Colonic mucosa (tissue), 4 donors: ENCODE measurements around the gene NRG3. TPM values are rescaled to one million over a fixed set of nuclear protein-coding genes. Genes with fewer than 3 reads are reported as not detected.

Experiments used
- DNase-seq: peaks from one replicate; pipeline ENCODE4 v3.0.0-alpha.2; 2020
- H3K27ac ChIP-seq: fragments of 200-600 bp; one replicate; pipeline ENCODE4 v1.8.0; 2021
- H3K27me3 ChIP-seq: fragments of 200-600 bp; one replicate; pipeline ENCODE4 v1.8.0; 2021
- H3K36me3 ChIP-seq: fragments of 200-600 bp; one replicate; pipeline ENCODE4 v1.8.0; 2021
- H3K4me1 ChIP-seq: fragments of 200-600 bp; one replicate; pipeline ENCODE4 v1.8.0; 2021; ENCODE audit warnings: mild to moderate bottlenecking
- H3K4me3 ChIP-seq: fragments of 200-600 bp; one replicate; pipeline ENCODE4 v1.8.0; 2021
- H3K9ac ChIP-seq, 2 donors: one replicate each; pipeline ENCODE4 v1.7.0; 2013; ENCODE audit warnings: control low read depth in 2 of 2, low read depth in 2 of 2, low read length in 2 of 2
- H3K9me3 ChIP-seq: fragments of 200-600 bp; one replicate; pipeline ENCODE4 v1.8.0; 2021
- CTCF ChIP-seq: fragments of 200-600 bp; IDR thresholded peaks from one replicate; pipeline ENCODE4 v1.8.0; 2022; ENCODE audit warnings: antibody characterized with exemption, mild to moderate bottlenecking
- intact Hi-C: fragments of 100-400 bp; cut with DNase I; formaldehyde crosslinking; loops from one replicate; pipeline ENCODE4 v1.14.1; 2022
- total RNA-seq, 2 donors: library from RNA; stranded (reverse); fragmentation: NEBNext Ultra II Directional in 1 of 2; extraction: Animal tissue kit (Norgen Biotek cat#: 25700) in 1 of 2; gene quantifications; one replicate each; pipeline ENCODE4 v1.2.1, GENCODE V29; 2021
- donor health status: healthy.
- donor health status: DM: no; HTN: no; CAD: no.
- donor health status: DM: no; HTN: no; CAD: no.

NRG3 gene
- total RNA-seq, 2 donors from 2014 or later, result 0.24 TPM; not detected in 1

DNA sequence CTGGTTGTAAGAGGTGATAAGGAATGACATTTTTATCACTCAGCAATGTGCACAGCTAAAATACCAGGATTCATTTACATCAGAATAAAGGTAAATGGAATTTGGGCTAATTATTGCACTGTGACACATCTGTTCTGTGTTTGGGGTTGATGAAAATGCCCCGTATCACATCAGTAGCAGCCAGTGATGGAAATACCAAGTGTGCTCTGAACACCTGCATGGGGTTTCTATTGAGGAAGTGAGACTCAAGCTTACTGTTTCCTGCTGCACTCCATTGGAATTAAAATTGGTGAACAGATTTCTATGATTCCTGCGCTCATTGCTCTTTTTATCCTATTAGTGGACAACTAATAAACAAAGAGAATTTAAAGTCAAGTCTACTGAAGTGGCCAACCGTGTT, 296.9 kb downstream of the NRG3 start:
- DNase-seq, result no peak
- no peaks in the 10 kb centered on the region for H3K4me1 ChIP-seq
- TF ChIP-seq CTCF, result no peak
- H3K9me3 ChIP-seq, result no peaks in the 10 kb centered on the region
- H3K4me3 ChIP-seq, result no peak overlapping the region
- H3K27me3 ChIP-seq, result no peaks in the 10 kb centered on the region
- H3K9ac ChIP-seq, result no peak overlapping the region
- no peaks in the 10 kb centered on the region for H3K36me3 ChIP-seq
- intact Hi-C loops, result no loop called here
- no peak overlapping the region for H3K27ac ChIP-seq

- H3K27ac ChIP-seq, result no peak overlapping the region
- H3K27me3 ChIP-seq, result no peaks in the 10 kb centered on the region
- H3K9me3 ChIP-seq, result no peaks in the 10 kb centered on the region
- TF ChIP-seq CTCF, result no peak
- no peak overlapping the region for H3K4me3 ChIP-seq
- intact Hi-C loops, result no loop called here
- no peak overlapping the region for H3K9ac ChIP-seq
- H3K36me3 ChIP-seq, result no peaks in the 10 kb centered on the region
- H3K4me1 ChIP-seq, result no peaks in the 10 kb centered on the region
- DNase-seq, result no peak
Measured at GRCh38 chr10:82176587-82176986, 301.6 kb downstream of the NRG3 start.

DNA sequence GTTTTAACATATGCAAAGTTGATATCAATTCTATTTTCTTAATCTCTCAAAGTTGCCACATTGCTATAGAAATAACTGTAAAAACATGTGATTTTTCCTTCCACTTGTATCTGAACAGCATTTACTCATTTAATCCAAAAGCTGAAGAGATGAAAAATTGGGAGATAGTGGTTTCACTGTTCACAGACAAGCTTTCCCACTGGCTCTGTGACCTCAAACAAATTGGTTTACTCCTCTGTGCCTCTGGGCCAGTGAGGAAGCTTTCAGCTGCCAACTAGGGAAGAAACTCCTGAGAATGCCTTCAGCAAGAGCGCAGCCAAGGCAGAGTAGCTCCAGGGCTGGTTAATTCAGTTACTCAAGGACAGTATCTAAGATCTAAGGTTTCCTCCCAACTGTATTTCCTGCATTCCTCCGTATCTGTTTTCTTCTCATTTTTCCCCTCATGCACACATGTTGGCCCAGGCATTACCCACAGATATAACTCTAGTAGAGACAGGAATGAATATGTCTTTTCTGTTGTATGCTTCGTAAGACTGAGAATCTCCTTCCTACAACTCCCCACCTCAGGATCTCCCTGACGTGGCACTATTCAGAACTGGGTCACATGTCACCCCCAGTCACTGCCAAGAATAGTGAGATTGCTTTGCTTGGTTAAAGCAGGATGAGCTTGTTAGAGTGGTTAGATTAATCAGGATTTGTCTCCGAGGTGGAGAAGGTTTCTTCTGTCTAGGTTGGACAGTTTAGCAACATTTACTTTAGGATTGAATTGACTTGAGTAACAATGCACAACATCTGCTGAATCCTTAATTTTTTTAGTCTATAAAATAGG, 315.7 kb downstream of the NRG3 start:
- no peaks in the 10 kb centered on the region for H3K4me1 ChIP-seq
- no peaks in the 10 kb centered on the region for H3K27me3 ChIP-seq
- H3K9ac ChIP-seq, result no peak overlapping the region
- TF ChIP-seq CTCF, result no peak
- no peaks in the 10 kb centered on the region for H3K36me3 ChIP-seq
- intact Hi-C loops, result no loop called here
- no peak overlapping the region for H3K27ac ChIP-seq
- DNase-seq, result no peak
- H3K9me3 ChIP-seq, result no peaks in the 10 kb centered on the region
- H3K4me3 ChIP-seq, result no peak overlapping the region

- H3K9me3 ChIP-seq, result no peaks in the 10 kb centered on the region
- no peak for DNase-seq
- H3K4me3 ChIP-seq, result no peak overlapping the region
- no peak overlapping the region for H3K27ac ChIP-seq
- no peaks in the 10 kb centered on the region for H3K4me1 ChIP-seq
- H3K36me3 ChIP-seq, result no peaks in the 10 kb centered on the region
- TF ChIP-seq CTCF, result no peak
- no peaks in the 10 kb centered on the region for H3K27me3 ChIP-seq
- intact Hi-C loops, result no loop called here
- no peak overlapping the region for H3K9ac ChIP-seq
Measured at GRCh38 chr10:82191653-82192052, 316.7 kb downstream of the NRG3 start.

- Histone ChIP-seq H3K4me3 (no peak overlapping the region), H3K36me3 (no peaks in the 10 kb centered on the region), H3K9me3 (no peaks in the 10 kb centered on the region), H3K27ac (no peak overlapping the region), H3K4me1 (no peaks in the 10 kb centered on the region), H3K9ac (no peak overlapping the region), H3K27me3 (no peaks in the 10 kb centered on the region)
- no peak for DNase-seq
- intact Hi-C loops, result no loop called here
- TF ChIP-seq CTCF, result no peak
Measured at GRCh38 chr10:82192665-82193064, 317.7 kb downstream of the NRG3 start.
